Parathyroid adenoma (tissue), 2 donors: ENCODE measurements around the gene TDRKH.

Experiments used
- H2AFZ ChIP-seq: fragments of 300-600 bp; sonication (generic); one replicate; pipeline ENCODE4 v1.7.0; 2017; ENCODE audit warnings: antibody characterized with exemption, mild to moderate bottlenecking
- H3K27ac ChIP-seq: fragments of 300-600 bp; sonication (generic); one replicate; pipeline ENCODE4 v1.7.0; 2017
- H3K27me3 ChIP-seq: fragments of 300-600 bp; sonication (generic); one replicate; pipeline ENCODE4 v1.7.0; 2017; ENCODE audit warnings: low read length; ENCODE audit not compliant: control insufficient read depth, insufficient read depth
- H3K36me3 ChIP-seq: fragments of 300-600 bp; sonication (generic); one replicate; pipeline ENCODE4 v1.7.0; 2017; ENCODE audit warnings: low read length; ENCODE audit not compliant: control insufficient read depth, insufficient read depth
- H3K4me1 ChIP-seq: fragments of 300-600 bp; sonication (generic); one replicate; pipeline ENCODE4 v1.7.0; 2017; ENCODE audit warnings: control low read depth
- H3K4me2 ChIP-seq: fragments of 300-600 bp; sonication (generic); one replicate; pipeline ENCODE4 v1.7.0; 2017; ENCODE audit warnings: low read length
- H3K4me3 ChIP-seq: fragments of 300-600 bp; sonication (generic); one replicate; pipeline ENCODE4 v1.7.0; 2017; ENCODE audit warnings: low read depth, low read length
- H3K79me2 ChIP-seq: fragments of 300-600 bp; sonication (generic); one replicate; pipeline ENCODE4 v1.7.0; 2017; ENCODE audit warnings: control low read depth
- H3K9ac ChIP-seq: fragments of 300-600 bp; sonication (generic); one replicate; pipeline ENCODE4 v1.7.0; 2017; ENCODE audit warnings: mild to moderate bottlenecking
- H3K9me3 ChIP-seq: fragments of 300-600 bp; sonication (generic); one replicate; pipeline ENCODE4 v1.7.0; 2017; ENCODE audit warnings: low read length; ENCODE audit not compliant: control insufficient read depth
- TF ChIP-seq, protein P1 (sequence below): fragments of 300-600 bp; sonication (generic); IDR thresholded peaks from one replicate; pipeline ENCODE4 v1.7.0; 2017; ENCODE audit warnings: antibody characterized with exemption, mild to moderate bottlenecking
- donor health status: primary hyperparathyroidism.

The TDRKH gene

DNA sequence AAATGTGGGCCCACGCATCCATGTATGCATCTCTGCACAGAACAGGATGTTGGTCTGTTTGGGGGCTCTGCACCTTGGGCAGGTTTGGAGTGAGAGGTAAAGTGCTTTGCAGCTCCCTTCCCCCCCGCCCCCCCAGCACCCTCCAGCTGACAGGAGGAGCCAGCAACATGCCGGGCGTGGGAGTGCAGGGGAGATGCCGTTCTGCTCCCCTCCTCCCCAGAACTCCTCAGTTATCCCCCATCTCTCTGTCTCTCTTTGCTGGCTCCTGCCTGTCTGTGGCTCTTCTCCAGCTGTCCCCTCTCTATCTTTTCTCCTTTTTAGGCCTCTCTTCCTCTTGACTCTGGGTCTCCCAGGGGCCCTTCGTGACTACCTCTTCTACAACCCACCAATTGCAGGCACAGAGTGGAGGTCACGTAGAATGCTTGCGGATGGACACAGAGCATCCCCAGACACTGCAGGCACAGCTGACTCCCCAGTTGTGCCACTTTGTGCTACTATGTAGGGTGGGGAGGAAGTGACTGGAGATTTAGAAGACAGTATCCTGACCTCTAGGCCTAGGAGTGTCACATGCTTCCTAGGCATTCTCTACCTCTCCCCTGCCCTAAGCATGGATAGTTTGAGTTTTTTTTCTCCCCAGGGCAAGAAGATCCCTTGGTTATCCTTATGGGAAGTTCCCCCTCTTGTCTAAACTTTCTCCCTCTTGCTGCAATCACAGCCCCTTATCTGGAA is 43.0 kb upstream of the TDRKH start:
- TF ChIP-seq, protein P1, sequence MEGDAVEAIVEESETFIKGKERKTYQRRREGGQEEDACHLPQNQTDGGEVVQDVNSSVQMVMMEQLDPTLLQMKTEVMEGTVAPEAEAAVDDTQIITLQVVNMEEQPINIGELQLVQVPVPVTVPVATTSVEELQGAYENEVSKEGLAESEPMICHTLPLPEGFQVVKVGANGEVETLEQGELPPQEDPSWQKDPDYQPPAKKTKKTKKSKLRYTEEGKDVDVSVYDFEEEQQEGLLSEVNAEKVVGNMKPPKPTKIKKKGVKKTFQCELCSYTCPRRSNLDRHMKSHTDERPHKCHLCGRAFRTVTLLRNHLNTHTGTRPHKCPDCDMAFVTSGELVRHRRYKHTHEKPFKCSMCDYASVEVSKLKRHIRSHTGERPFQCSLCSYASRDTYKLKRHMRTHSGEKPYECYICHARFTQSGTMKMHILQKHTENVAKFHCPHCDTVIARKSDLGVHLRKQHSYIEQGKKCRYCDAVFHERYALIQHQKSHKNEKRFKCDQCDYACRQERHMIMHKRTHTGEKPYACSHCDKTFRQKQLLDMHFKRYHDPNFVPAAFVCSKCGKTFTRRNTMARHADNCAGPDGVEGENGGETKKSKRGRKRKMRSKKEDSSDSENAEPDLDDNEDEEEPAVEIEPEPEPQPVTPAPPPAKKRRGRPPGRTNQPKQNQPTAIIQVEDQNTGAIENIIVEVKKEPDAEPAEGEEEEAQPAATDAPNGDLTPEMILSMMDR, result no peak
- Histone ChIP-seq H3K79me2 (no peaks in the 10 kb centered on the region), H3K27me3 (no peaks in the 10 kb centered on the region), H3K4me1 (peaks cover 30% of the 10 kb centered on the region), H2AFZ (peak overlapping the region; percentile 48), H3K36me3 (no peaks in the 10 kb centered on the region), H3K4me2 (peak overlapping the region; percentile 57), H3K4me3 (peak overlapping the region; percentile 30), H3K27ac (peak overlapping the region; percentile 92), H3K9me3 (no peaks in the 10 kb centered on the region), H3K9ac (no peak overlapping the region)

DNA sequence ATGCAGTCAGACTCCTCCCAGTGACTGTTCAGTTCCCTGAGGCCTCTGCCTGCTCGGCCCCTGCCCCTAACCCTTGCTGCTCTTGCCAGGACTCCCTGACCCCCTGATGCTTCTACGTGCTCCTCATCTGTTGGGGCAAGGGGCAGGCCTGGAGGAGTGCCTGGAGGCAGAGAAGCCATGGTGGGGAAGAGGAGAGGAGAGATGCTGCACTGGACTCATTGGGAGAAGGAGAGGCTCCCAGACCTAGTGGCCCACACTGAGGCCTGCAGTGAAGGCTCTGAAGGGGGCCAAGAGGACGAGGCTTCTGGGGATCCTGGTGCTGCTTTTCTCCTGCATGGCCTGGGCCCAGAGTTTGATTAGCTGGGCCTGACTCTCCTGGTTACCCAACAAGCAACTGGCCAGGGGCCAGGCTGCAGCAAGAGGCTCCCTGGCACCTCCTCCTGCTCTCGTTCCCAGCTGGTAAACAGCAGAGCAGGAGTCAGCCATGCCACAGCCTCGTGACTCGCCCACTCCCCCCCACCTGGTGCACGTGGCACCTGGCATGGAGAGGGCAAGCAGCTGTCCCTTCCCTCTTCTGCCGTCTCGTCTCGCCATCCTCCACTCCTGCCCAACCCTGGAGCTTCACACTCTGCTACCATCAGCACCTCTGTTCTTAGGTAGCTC is 42.1 kb upstream of the TDRKH start:
- Histone ChIP-seq H3K4me2 (peak overlapping the region; percentile 64), H3K79me2 (no peaks in the 10 kb centered on the region), H3K27me3 (no peaks in the 10 kb centered on the region), H3K4me3 (peak overlapping the region; percentile 30), H3K9me3 (no peaks in the 10 kb centered on the region), H3K27ac (peak overlapping the region; percentile 92), H3K9ac (no peak overlapping the region), H3K4me1 (peaks cover 36% of the 10 kb centered on the region), H3K36me3 (no peaks in the 10 kb centered on the region), H2AFZ (peak overlapping the region; percentile 48)
- TF ChIP-seq, protein P1, result no peak

DNA sequence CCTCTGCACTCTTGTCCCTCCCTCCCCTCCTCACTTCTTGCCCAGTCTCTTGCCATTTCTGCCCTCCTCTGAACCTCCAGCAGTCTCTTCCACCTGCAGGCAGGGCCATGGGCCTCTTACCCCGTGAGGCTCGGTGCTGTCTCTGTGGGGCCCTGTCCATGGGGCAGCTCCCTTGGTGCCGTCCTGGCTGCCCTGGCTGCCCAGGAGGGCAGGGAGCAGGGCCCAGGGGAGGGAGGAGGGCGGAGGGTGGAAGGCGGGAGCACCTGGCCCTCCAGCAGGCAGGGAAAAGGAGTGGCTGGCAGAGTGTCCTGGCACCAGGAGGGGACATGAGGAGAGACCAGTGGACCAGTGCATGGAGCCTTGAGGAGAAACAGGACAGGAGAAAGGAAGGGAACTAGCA is 41.3 kb upstream of the TDRKH start, which contains the start of gene RORC:
RORC (minus strand) TSS at position 198 of the 400 bp plus-strand sequence; CDS start at position 160, 38 bp downstream.
- Histone ChIP-seq H3K9me3 (no peaks in the 10 kb centered on the region), H3K27me3 (no peaks in the 10 kb centered on the region), H3K4me3 (peak within 1 kb of the TSS; percentile 96), H3K9ac (no peak within 1 kb of the TSS), H3K27ac (peak within 1 kb of the TSS; percentile 92), H3K4me2 (peak within 1 kb of the TSS; percentile 64), H2AFZ (peak within 1 kb of the TSS; percentile 56), H3K36me3 (no peaks in the 10 kb centered on the region), H3K79me2 (no peaks in the 10 kb centered on the region), H3K4me1 (peaks cover 36% of the 10 kb centered on the region)
- TF ChIP-seq, protein P1, result no peak

GRCh38 chr1:151831256-151831591 is 40.9 kb upstream of the TDRKH start:
- peak overlapping the region; percentile 92 for H3K27ac ChIP-seq
- peaks cover 34% of the 10 kb centered on the region for H3K4me1 ChIP-seq
- H2AFZ ChIP-seq, result no peak overlapping the region
- no peaks in the 10 kb centered on the region for H3K36me3 ChIP-seq
- H3K9me3 ChIP-seq, result no peaks in the 10 kb centered on the region
- H3K4me3 ChIP-seq, result peak overlapping the region; percentile 96
- TF ChIP-seq, protein P1, result no peak
- no peaks in the 10 kb centered on the region for H3K27me3 ChIP-seq
- H3K9ac ChIP-seq, result no peak overlapping the region
- peak overlapping the region; percentile 64 for H3K4me2 ChIP-seq
- H3K79me2 ChIP-seq, result no peaks in the 10 kb centered on the region
